ENCODE measurements around the gene SLC7A1. TPM values are rescaled to one million over a fixed set of nuclear protein-coding genes. Genes with fewer than 3 reads are reported as not detected.

Gene SLC7A1
- total and polyA plus RNA-seq, 2 of the 8 experiments (the other 6 are each of a cell fraction or from before 2014, with no cell fraction given): 26.8 to 114 TPM

DNA sequence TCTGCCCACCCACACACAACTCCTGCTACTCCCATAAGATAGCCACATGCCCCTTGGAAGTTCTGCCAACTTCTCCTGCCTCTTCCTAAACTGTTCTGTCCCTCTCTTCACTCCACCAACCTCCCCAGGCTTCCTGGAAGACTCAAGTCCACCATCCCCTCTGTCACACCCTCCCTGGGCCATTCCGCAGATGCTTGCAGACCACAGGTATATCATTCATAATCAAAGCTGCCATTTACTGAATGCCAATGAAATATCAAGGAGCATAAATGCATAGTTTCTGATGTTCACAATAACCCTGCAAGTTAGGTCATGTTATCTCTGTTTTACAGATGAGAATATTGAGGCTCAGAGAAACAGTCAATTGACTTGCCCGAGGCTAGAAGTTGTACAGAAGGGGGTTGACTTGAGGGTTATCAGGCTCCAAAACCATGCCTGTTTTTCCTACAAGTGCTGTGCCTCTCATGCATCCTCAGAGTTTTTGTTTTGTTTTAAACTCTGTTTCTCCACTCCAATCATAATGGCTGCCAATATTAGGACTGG is 135.6 kb downstream of the SLC7A1 start (continued):
- no peak for TF ChIP-seq SP4 (IDR thresholded peaks at IDR 0.05; ENCODE audit: low read length)
- TF ChIP-seq MAX (IDR thresholded peaks at IDR 0.05): no peak
- no peak for TF ChIP-seq RFX5 (IDR thresholded peaks at IDR 0.05; ENCODE audit: borderline replicate concordance, low read depth, low read length)

All from H1 (cell line).